T follicular helper cell (primary cell): ENCODE measurements around the gene SLC44A4.

Experiments
- DNase-seq: peaks from one replicate; pipeline ENCODE4 v3.0.0-alpha.2; 2020; ENCODE audit warnings: low read depth

The SLC44A4 gene

DNA sequence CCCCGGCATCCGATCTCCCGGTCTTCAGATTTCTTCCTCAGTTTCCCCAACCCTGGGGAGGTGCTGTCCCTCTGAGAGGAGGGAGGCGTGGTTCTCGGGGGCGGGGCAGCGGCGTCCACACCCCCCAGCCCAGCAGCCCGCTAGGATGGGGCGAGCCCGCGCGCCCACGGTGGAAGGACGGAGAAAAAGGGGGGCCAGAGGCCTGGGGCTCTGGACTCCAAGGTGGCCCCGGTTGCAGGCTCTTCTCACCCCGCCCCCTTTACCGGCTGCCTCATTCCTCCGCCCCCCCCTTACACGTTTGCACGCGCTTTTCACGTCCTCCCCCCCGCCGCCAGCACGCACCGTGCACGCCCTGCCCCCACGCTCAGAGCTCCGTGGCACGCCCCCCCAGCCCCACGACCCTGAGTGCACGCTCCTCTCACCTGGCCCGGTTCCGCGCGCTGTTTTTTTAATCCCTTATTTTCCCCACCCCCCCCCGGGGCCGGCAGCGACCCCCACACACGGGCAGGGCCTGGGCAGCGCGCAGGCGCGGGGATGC, 22.7 kb upstream of the SLC44A4 start:
- DNase-seq = peak; percentile 54

- no peak for DNase-seq
Measured at GRCh38 chr6:31900917-31901414, 22.2 kb upstream of the SLC44A4 start.

DNA sequence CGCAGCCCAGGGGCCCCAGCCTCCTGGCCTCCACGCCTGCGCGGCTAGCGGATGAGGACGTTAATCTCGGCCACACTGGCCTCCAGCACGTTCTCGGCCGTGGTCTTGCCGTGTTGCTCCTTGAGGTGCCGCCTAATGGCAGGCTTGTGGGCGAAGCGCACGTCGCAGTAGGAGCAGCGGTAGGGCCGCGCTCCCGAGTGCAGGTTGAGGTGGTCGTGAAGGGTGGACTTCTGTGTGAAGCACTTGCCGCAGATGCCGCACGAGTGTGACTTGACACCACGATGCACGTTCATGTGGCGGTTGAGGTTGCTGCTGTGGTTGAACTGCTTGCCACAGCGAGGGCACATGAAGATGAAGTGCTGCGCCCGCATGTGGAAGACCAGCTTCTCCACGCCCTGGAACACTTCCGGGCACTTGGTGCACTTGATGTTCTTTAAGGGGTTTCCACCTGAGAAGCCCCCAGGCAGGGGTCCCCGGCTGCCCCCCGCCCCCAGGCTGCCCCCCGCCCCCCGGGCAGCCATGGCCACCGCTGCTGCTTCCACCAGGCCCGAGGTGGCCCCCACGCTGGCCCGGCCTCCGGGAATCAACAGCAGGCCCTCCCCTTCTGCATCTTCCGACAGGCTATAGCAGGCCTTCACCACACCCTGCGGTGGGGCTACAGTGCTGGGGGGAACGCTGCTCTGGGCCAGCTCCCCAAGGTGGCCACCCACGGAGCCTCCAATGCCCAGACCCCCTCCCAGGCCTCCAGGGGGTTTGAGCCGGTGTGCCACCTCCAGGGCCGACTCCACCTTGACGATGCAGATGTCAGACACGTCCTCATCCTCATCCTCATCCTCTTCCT, 21.3 kb upstream of the SLC44A4 start:
- no peak for DNase-seq

DNA sequence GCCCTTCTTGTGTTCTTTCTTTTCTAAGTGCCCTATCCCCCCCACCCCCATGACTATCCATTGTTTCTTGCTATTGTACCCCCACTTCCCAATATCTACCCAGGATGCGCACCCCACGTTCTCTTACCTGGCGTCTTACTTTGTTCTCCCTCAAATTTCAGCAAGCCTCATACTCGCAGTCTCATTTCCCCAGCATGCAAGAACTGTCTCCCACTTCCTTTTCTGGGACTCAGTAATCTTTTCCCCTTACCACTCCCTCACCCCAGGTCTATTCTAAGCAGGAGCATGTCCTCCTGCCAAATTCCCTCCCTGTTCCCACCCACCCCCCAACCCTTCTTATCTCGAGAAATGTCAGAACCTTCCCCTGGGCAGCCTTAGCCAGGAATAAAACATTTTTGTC, 20.4 kb upstream of the SLC44A4 start:
- DNase-seq = no peak

GRCh38 chr6:31898383-31899011, 19.7 kb upstream of the SLC44A4 start:
- DNase-seq = no peak

DNA sequence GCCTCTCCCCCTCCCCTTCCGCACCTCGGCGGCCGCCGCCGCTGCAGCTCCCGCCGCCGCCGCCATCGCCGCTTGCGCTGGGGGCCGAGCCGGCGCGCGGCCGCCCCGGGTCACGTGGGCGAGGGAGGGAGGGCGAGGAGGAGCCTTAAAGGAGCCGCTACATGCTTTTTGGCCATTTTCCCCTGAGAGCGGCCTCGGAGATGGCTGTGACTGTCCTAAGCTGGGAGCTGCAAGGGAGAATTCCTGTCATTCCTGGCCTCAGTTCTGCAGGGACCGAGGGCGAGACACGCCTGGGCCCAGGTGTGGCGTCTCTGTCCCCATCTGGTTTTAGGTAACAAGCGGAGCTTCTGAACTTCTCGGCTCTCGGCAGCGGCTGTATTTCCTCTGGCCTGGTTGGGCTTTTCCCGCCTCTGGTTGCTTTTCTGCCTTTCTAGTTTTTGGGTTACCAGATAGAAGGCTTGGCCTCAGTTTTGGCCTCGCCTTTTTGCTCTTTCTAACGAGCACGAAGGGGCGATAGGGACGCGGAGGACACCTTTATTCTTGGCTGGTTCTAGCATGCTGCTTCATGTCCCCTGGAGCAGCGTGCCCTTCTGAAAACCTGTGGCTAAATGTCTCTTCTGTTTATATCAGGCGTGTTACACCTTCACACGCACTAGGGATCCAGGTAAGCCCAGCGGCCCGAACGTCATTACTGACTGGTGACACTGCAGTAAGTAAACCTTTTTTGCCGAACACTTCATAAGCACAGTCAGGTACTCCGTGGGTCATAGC, 19.0 kb upstream of the SLC44A4 start, which contains the start of gene EHMT2:
EHMT2 (minus strand) TSS at position 87 of the 771 bp plus-strand sequence; CDS start at position 66, 21 bp downstream.
- DNase-seq = peak; percentile 79

DNA sequence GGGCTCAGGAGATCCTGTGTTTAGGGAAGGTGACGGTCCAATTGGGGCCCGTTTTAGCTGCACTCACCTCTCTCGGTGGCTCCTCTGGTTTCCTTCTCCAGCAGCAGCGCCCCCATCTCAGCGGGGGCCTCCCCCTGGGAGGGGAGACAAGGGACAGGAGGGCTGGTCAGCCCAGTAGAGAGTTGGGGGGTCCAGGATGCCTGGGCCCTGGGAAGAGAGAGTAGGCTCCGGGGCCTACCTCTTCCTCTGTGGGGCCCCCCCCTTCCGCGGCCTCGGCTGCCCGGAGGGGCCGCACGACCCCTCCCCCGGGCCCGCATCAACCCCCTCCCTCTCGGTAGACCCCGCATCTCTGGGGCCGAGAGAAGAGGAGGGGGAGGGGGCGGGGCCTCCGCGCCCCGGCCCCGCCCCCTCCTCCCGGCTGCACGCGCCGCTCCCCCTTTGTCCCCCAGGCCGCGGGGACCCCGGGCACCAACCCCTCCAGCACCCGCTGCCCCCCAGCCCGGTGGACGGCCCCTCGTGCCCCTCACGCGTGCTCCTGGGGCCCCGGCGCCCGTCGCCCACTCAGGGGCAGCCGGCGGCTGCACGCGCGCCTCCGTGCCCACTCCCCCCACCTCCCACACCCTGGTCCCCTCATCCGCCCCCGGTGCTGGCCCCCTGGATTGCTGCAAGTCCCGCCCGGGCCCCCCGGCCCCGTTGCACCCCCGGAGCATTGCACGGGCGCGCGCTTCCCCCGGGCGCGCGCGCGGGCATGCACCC, 18.2 kb upstream of the SLC44A4 start:
- no peak for DNase-seq

DNA sequence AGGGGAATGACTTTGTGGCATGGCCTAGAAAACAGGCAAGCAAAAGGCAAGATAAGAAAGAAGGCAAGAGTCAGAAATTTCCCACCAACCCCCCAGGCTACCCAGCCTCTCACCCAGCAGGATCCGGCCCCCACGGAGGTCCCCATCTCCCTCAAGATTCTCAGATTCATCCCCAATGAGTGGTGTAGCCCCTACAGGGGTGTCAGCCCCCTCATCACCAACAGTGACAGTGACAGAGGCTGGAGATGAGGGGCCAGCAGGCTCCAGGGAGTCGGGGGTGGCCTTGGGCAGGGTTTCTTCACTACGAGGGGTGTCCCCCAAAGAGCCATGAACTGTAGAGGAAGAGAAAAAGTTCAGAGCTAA, 17.7 kb upstream of the SLC44A4 start:
- DNase-seq = no peak

- DNase-seq = no peak
Measured at GRCh38 chr6:31892821-31893220, 14.0 kb upstream of the SLC44A4 start.

DNA sequence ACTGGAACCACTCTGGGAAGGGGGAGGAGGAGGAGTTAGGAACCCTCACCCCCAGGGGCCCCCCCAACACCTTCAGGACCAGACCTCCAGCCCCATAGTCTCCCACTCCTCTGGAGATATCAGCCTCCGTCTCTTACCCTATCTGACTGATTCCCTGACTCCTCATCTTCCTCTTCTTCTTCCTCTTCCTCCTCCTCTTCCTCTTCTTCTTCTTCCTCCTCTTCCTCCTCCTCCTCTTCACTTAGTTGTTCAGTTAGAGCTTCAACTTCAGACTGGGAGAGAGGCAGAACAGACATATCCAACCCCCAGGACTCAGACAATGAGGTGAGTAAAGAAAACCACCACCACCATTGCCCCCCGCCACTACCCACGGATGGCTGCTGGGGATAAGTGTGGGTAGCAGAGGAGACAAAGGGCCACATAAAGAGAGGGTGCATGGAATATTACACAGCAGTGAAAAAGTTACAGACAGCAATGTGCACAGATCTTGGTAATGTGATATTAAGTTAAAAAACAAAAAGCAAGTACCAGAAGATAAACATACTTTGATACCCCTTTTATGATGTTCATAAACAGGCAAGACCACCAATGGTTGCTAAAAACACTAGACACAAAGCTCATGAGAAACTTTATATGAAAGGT, 10.7 kb upstream of the SLC44A4 start:
- no peak for DNase-seq

DNA sequence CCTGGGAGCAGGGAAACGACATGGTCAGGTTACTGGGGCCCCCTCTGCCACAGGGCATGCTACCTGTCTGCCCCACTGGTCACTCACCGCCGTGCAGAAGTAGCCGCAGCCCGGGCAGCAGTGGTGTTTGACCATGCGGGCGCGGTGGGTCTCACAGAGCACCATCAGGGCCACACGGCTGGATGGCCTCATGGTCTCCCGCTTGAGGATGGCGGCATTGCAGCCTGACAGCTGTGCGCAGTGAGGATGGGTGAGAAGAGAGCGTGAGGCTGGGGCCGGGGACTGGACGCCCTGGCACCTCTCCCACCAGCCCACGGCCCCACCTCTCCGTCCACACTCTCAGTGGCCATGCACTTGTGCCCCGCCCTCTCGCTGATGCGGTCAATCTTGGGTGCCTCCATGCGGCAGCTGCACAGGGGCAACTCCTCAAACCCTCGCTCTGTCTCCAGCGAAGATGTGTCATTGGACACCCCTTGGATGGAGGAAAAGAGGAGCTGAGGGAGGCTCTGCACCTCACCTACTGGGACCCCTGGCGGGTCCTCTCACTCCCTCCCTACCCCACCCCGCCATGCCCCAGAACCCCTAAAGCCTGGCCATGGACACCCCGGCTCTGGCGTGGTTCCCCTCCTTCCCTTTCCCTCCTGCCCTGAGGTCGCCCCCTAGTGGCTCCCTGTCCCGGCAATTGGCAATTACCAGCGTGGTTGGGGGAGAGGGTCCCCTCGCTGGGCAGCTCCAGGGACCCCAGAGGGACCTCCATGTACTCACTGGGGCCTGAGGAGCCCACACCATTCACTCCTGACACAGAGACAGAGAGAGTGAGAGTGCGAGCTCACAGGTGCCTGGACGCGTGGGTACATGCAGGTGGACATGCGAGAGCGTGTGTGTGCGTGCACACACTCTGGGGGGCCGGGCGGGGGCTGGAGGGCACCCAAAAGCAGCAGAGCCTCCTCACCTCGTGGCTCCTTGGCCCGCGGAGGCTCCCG, 9.8 kb upstream of the SLC44A4 start:
- peak; percentile 40 for DNase-seq

DNA sequence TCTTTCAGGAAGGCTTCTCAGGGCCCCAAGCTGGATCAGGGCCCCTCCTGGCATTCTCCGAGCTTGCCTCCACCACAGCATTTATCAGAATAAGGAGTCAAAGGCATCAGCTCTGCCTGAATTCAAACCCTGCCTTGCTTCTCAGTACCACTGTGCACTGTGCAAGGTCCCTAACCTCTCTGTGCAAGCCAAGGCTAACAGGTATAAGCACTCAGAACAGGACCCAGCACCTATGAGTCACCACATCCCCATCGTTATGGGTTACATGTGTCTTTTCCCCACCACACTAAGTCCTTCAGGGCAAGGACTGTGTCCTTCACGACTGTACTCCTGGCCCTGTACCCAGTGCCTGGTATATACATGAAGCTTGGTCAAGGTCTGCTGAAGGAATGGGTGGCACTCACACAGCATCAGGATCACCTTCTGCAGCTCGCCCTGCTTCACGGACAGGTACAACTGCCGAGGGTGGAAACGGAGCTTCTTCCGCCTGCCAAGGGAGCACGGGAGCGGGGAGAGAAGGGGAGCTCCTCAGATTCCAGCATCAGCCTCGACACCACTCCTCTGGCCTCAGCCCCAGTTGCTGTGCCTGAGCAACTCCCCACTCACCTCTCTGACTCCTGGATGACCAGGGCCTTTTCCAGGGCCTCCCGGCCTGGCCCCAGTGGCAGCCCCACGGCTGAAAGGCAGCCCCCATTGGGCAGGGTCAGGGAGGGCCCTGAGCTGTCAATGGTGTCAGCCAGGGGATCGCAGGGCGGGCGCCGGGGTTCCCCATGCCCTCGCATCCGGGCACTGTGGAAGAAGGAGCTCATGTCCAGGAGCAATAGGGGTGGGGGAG, 8.6 kb upstream of the SLC44A4 start:
- DNase-seq = no peak

DNA sequence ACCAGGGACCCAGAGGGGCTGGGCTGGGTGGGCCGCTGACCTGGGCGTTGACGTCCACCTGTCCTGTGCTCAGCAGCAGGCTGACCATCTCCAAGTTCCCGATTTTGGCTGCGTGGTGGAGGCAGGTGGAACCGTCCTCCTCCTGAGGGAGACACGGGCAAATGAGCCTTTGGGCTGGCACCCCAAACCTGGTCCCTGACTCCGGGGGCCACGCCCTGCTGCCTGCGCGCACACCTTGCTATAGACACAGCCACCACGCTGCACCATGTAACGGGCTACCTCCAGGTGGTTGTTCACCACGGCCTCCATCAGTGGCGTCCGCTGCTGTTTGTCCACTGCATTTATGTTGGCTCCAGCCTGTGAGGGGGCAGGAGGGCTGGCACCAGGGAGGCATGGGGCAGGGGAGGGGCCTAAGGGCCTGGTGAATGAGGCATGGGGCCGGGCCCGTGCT, 7.8 kb upstream of the SLC44A4 start:
- no peak for DNase-seq

DNA sequence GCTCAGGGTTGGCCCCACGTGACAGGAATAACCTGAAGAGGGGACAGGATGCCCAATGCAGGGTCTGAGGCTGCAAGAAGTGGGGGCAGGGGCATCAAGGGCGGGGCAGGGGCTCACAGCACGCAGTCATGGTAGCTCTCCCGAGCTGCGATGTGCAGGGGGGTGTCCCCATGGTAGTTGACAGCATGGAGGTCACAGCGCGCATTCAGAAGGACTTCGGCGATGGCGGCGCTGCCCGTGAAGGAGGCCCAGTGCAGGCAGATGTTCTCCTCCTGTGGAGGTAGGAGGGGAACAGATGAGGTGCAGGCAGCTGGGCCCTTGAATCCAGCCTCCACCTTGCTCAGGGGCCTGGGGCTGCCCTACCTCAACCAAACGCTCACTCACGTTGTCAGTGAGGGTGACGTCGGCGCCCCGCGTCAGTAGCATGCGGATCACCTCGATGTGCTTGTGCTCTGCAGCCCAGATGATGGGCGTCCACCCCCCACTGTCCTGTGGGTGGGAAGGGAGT, 5.8 kb upstream of the SLC44A4 start:
- no peak for DNase-seq

DNA sequence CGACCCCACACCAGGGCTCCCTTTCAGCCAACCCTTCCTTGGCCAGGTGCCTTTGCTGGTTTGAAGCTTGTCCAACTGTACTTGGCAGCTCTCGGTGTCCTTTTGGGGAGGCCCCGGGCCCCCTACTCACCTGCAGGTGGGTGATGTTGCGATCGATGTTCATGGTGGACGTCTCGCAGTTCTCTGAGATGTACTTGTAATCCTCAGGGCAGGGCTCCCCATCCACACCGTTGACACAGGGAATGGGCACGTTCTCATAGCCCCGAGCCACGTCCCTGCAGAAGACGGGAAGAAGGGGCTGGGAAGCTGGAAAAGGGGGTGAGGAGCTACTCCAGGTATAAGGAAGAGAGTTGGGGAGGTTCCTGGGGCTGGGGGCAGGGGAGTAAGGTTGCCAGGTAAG, 4.9 kb upstream of the SLC44A4 start:
- no peak for DNase-seq

- no peak for DNase-seq
Measured at GRCh38 chr6:31882344-31882743, 3.5 kb upstream of the SLC44A4 start.

DNA sequence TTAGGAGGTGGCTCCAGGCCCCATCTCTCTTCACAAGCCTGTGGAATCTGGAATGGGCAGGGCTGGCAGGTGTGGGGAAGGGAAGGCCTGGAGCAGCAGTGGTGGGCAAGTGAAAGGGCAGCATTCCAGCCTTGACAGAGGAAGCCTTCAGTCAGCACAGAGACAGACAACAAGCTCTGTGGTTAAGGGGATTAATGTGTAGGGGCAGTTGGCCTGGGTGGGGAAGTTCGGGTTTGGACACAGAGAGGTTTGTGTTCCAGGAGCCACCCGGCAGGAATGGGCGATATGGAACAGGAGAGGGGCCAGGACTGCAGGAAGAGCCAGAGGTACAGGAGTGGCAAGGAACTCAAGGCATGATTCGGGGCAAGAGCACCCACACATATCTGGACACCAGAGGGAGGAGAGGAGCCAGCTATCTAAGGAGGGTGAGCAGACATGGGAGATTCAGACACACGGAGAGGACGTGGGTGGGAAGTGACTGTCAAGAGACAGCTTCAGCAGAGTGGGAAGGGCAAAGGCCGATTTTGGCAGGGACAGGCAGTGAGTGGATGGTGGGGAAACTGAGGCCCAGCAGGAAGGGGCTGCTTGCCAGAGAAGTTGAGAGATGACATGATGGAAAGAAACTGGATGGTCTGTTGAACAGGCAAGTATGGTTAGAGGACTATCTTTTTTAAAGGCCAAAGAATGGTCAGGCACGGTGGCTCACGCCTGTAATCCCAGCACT, 2.5 kb upstream of the SLC44A4 start:
- no peak for DNase-seq

- no peak for DNase-seq
Measured at GRCh38 chr6:31880616-31881015, 1.8 kb upstream of the SLC44A4 start.
